GM20000 (cell line): ENCODE results near the gene MIEF1.

ENCODE experiments used
- DNase-seq: peaks from one replicate; pipeline ENCODE4 v3.0.0; 2012; ENCODE audit warnings: low spot score
- TF ChIP-seq, protein P1 (sequence below): IDR thresholded peaks from 2 replicates; pipeline ENCODE4 v1.5.1; 2012; ENCODE audit warnings: mild to moderate bottlenecking, control low read depth; ENCODE audit errors: extremely low read depth, missing control alignments

MIEF1 gene

DNA sequence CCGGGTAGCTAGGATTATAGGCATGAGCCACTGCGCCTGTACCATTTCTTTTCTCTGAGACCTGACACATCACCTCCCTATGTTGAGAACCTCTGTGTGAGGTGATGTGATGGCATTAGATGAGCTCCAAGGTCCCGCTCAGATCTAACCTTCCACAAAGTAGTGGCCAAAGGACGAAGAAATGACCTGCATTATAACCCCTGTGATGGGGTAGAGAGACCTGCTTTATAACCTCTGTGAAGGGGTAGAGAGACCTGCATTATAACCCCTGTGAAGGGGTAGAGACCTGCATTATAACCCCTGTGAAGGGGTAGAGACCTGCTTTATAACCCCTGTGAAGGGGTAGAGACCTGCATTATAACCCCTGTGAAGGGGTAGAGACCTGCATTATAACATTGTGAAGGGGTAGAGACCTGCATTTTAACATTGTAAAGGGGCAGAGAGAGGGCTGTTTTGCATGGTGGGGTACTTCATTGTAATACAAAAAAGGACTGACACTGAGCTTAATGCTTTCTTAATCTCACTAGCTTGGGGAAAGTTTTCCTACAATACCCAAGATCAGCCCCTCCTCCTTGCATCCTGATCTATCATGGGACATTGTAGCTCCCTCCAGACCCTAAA lies 8.5 kb downstream of the MIEF1 start:
- TF ChIP-seq, protein P1, sequence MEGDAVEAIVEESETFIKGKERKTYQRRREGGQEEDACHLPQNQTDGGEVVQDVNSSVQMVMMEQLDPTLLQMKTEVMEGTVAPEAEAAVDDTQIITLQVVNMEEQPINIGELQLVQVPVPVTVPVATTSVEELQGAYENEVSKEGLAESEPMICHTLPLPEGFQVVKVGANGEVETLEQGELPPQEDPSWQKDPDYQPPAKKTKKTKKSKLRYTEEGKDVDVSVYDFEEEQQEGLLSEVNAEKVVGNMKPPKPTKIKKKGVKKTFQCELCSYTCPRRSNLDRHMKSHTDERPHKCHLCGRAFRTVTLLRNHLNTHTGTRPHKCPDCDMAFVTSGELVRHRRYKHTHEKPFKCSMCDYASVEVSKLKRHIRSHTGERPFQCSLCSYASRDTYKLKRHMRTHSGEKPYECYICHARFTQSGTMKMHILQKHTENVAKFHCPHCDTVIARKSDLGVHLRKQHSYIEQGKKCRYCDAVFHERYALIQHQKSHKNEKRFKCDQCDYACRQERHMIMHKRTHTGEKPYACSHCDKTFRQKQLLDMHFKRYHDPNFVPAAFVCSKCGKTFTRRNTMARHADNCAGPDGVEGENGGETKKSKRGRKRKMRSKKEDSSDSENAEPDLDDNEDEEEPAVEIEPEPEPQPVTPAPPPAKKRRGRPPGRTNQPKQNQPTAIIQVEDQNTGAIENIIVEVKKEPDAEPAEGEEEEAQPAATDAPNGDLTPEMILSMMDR, result no peak
- no peak for DNase-seq

DNA sequence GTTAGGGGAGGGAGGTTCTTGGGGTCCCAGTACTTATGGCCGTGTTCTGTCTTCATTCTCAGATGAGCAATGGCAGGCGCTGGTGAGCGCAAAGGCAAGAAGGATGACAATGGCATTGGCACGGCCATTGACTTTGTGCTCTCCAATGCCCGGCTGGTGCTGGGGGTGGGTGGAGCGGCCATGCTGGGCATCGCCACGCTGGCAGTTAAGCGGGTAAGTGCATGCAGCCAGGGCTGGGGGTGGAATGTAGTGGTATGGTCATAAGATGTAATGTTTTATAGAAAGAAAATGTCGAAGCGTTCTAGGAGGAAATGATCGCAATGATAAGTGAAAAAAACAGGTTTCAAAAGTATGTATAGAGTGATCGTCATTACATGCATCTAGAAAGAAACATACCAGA lies 9.1 kb downstream of the MIEF1 start:
- TF ChIP-seq, protein P1, result no peak
- DNase-seq, result no peak

DNA sequence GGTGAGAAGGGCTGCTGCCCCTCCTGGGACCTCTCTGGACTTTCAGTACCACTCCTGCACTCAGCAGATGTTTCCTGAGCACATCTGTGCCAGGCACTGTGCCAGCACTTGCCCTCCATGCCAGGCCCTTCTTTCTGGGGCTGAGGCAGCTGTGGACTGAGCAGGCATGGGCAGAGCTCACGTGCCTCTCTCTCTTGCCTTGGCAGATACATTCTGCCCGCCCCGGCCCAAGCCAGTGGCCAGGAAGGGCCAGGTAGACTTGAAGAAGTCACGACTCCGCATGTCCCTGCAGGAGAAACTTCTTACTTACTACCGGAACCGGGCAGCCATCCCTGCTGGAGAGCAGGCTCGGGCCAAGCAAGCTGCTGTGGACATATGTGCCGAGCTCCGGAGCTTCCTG lies 9.9 kb downstream of the MIEF1 start:
- DNase-seq, result no peak
- TF ChIP-seq, protein P1, result no peak

DNA sequence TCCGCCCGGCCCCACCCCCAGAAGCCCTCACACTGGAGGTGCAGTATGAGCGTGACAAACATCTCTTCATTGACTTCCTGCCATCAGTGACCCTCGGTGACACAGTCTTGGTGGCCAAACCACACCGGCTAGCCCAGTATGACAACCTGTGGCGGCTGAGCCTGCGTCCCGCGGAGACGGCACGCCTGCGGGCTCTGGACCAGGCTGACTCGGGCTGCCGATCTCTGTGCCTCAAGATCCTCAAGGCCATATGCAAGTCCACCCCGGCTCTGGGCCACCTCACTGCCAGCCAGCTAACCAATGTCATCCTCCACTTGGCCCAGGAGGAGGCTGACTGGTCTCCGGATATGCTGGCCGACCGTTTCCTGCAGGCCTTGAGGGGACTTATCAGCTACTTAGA lies 11.7 kb downstream of the MIEF1 start:
- TF ChIP-seq, protein P1, result no peak
- no peak for DNase-seq

DNA sequence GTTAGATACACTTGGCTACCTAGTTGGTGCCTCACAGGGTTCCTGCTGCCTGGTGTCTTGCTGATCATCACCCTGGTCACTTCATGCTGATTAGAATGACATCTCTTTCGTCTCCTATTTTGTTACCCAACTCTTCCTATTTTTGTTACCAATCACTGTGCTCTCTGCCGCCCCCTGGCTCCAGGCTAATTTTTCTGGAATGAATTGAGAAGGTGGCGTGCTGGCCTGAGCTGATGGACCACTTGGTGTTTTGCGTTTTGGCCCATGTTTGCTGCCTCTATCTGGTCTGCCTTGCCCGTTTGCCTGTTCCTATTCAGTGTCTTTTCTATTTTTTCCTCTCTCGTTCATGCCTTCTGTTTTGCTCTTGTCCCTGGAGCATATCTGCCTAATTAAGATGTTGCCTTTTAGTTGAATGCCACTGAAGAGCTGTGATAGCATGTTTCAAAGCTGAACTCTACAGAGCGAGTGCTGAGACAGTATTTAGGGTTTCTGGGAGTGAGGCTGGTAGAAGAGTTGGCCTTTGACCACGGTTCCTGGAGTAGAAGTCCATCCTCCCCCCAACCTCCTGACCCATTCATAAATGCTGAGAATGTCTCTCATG lies 12.4 kb downstream of the MIEF1 start:
- DNase-seq, result no peak
- TF ChIP-seq, protein P1, result peak; percentile 46

DNA sequence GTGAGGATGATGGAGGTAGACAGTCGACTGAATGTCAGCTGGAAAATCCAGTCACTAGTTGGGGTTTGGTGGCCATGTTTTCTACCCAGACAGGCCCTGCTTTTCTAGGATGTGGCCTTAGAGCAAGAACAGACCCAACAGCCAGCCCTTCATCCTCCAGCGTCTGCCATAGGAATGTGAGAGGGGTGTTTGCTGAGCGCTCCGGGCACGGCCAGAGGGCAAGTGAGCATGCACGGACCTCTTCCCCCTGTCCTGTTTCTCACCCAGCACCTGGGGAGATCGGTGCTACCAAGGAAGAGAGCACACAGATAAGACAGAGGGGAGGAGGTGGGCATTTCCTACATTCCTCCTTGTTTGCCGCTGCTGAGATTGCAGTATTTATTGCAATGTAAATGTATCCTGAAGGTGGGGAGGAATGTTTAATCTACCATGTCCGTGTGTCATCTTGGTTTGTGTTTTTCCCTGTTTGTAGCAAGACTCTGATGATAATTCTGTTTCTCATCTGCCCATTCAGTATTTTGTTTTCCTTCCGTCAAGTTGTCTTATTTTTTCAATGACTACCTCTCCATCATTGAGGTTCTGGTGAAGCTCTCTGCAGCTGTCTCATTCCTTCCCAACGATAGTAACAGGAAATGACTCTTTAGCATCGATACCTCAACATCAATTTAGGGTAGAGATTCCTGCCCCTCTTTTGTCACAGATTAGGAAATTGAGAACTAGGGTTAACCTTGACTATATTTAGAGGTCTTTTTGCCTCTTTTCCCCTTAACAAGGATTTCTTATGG lies 13.4 kb downstream of the MIEF1 start:
- DNase-seq, result no peak
- TF ChIP-seq, protein P1, result no peak

DNA sequence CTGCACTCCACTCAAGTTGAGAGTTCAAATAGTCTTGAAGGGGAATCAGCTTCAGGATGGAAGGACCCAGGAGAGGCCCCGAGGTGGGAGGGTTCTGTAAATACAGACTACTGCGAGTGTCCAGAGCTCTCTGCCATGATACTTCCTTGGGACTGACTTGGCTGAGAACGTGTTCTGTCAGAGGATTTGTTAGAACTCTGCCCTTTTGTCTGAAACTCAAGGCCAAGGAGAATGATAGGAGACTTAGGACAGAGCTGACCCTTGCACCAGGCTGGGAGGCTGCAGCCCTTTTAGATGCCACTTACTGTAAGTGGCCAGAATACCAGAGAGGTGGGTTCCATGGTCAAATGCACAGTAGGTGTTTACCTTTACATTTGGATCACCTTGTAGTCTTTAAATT lies 15.4 kb downstream of the MIEF1 start:
- no peak for DNase-seq
- TF ChIP-seq, protein P1, result no peak
